ENCODE measurements around the gene OXTR. TPM values are rescaled to one million over a fixed set of nuclear protein-coding genes. Genes with fewer than 3 reads are reported as not detected.

Gene OXTR
- total and polyA plus RNA-seq, 2 of the 4 experiments (the other 2 are of a cell fraction), result 42.8 to 56.1 TPM

DNA sequence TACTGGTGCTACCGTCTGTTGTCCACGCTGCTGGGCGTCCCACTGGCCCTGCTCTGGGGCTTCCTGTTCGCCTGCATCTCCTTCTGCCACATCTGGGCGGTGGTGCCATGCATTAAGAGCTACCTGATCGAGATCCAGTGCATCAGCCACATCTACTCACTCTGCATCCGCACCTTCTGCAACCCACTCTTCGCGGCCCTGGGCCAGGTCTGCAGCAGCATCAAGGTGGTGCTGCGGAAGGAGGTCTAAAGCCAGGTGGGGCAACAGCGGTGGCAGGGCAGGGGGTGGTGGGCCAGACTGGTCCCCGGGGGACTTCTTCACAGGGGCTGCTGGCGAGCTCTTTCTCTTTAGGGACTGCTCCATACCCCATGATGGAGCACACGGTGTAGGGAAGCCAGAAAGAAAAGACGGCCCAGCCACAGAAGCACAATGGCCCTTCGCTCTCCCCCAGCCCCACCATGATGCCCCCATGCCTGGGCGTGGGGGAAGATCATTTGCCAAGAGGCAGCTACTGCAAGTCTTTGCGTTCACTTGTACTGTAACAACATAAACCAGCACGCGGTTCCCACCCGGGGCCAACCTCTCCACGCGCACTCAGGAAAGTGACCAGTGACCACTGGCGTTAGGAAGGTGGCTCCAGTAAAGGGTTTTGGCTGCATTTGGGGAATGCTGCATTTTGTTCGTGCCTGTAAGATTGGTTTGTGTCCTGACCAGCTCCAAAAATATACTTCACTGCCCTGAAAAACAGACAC is 23.6 kb downstream of the OXTR start:
- ChIA-PET CTCF (interaction anchor here (1.2 kb wide), 1 partner anchor 24 kb away, joined by 3 read pairs; the partner anchor contains the start of gene OXTR), POLR2A (ENCODE audit: unreplicated experiment) (no interaction called here)
- Histone ChIP-seq H3K4me2 (ENCODE audit: low read depth, low read length) (no peak overlapping the region), H3K18ac (ENCODE audit: low read depth, low read length) (no peak overlapping the region), H3K23ac (ENCODE audit: low read depth, low read length) (no peak overlapping the region), H3K9me3 (ENCODE audit: control insufficient read depth, insufficient read depth, low read length) (no peaks in the 10 kb centered on the region), H4K8ac (ENCODE audit: low read depth in 2 of 2, low read length in 2 of 2) (no peak overlapping the region), H2BK5ac (ENCODE audit: low read depth, low read length, poor library complexity, severe bottlenecking) (no peak overlapping the region), H2AFZ (replicated peaks; ENCODE audit: low read length, poor library complexity) (no peak overlapping the region), H3K4me3 (ENCODE audit: insufficient read depth, low read depth, low read length) (no peak overlapping the region), H3K27me3 (ENCODE audit: control insufficient read depth, insufficient read depth, low read length) (no peaks in the 10 kb centered on the region), H2AK9ac (replicated peaks; ENCODE audit: low read depth, low read length, poor library complexity) (no peak overlapping the region), H2BK15ac (ENCODE audit: low read depth, low read length) (no peak overlapping the region), H3K4me1 (ENCODE audit: control insufficient read depth, insufficient read depth, low read length) (peaks cover 10% of the 10 kb centered on the region), H2BK120ac (ENCODE audit: low read depth, low read length) (no peak overlapping the region), H3K56ac (ENCODE audit: extremely low read depth, insufficient read depth, low read length) (no peak overlapping the region), H4K91ac (ENCODE audit: insufficient read depth, low read depth, low read length) (no peak overlapping the region), H3K36me3 (ENCODE audit: control insufficient read depth, insufficient read depth, low read length) (no peaks in the 10 kb centered on the region), H2AK5ac (ENCODE audit: low read depth, low read length) (peak overlapping the region; percentile 30; the same call in 1 of the 2 replicates), H2BK20ac (ENCODE audit: low read depth, low read length) (no peak overlapping the region), H4K5ac (ENCODE audit: low read depth, low read length) (no peak overlapping the region), H4K20me1 (ENCODE audit: insufficient read depth, low read length) (no peaks in the 10 kb centered on the region), H3K9me1 (ENCODE audit: insufficient read depth, low read length) (peaks cover 12% of the 10 kb centered on the region), H3K14ac (replicated peaks; ENCODE audit: low read depth, low read length) (no peak overlapping the region), H3K27ac (ENCODE audit: insufficient read depth, low read length) (no peak overlapping the region), H3K4ac (ENCODE audit: low read depth, low read length) (no peak overlapping the region), H3K79me1 (ENCODE audit: low read depth in 1 of 2, low read length in 2 of 2) (no peaks in the 10 kb centered on the region), H3K9ac (ENCODE audit: low read depth, low read length) (no peak overlapping the region)
- ATAC-seq (ENCODE audit: low read depth) (no peak), DNase-seq (no peak)
- 90% methylated on average over 5 of the region's 25 CpGs; no CpG with 5 or more reads in 1 of the 2 experiments for WGBS, 2 experiments (ENCODE audit: extremely low coverage in 2 of 2, insufficient read length in 1 of 2)
- no TSS peak for BruUV-seq (replicated peaks)
- dilution Hi-C loops (cut with HindIII; ENCODE audit: low sequenced_read_pairs, unreplicated experiment) (no loop called here), in situ Hi-C loops (cut with MboI; ENCODE audit: low sequenced_read_pairs) (loop anchor here (25.0 kb wide), 1 partner anchor 308 kb away; no protein-coding TSS in a partner anchor), intact Hi-C loops (cut with micrococcal nuclease) (no loop called here)
- TF ChIP-seq BHLHE40 (IDR thresholded peaks at IDR 0.05; ENCODE audit: low read depth, low read length) (no peak), RFX5 (IDR thresholded peaks at IDR 0.05; ENCODE audit: low read depth, low read length) (no peak), MAFK (IDR thresholded peaks at IDR 0.05; ENCODE audit: low read depth, low read length) (no peak), POLR2A (IDR thresholded peaks at IDR 0.05; ENCODE audit: low read depth, low read length) (no peak), NFE2L2 (IDR thresholded peaks at IDR 0.05; ENCODE audit: low read depth, low read length) (no peak), CHD1 (IDR thresholded peaks at IDR 0.05; ENCODE audit: low read depth, low read length) (no peak), MAZ (IDR thresholded peaks at IDR 0.05; ENCODE audit: borderline replicate concordance, low read depth, low read length) (no peak), SMC3 (IDR thresholded peaks at IDR 0.05; ENCODE audit: low read depth, low read length) (no peak), MXI1 (IDR thresholded peaks at IDR 0.05; ENCODE audit: borderline replicate concordance, low read depth, low read length) (no peak), FOS (IDR thresholded peaks at IDR 0.05; ENCODE audit: low read depth, low read length) (no peak), RAD21 (IDR thresholded peaks at IDR 0.05; ENCODE audit: low read length) (no peak), CEBPB (IDR thresholded peaks at IDR 0.05; ENCODE audit: low read depth, low read length) (no peak)
- TF ChIP-seq, protein P1, sequence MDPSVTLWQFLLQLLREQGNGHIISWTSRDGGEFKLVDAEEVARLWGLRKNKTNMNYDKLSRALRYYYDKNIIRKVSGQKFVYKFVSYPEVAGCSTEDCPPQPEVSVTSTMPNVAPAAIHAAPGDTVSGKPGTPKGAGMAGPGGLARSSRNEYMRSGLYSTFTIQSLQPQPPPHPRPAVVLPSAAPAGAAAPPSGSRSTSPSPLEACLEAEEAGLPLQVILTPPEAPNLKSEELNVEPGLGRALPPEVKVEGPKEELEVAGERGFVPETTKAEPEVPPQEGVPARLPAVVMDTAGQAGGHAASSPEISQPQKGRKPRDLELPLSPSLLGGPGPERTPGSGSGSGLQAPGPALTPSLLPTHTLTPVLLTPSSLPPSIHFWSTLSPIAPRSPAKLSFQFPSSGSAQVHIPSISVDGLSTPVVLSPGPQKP (IDR thresholded peaks at IDR 0.05; ENCODE audit: borderline replicate concordance, low read depth, low read length), result no peak
- TF ChIP-seq, protein P2, sequence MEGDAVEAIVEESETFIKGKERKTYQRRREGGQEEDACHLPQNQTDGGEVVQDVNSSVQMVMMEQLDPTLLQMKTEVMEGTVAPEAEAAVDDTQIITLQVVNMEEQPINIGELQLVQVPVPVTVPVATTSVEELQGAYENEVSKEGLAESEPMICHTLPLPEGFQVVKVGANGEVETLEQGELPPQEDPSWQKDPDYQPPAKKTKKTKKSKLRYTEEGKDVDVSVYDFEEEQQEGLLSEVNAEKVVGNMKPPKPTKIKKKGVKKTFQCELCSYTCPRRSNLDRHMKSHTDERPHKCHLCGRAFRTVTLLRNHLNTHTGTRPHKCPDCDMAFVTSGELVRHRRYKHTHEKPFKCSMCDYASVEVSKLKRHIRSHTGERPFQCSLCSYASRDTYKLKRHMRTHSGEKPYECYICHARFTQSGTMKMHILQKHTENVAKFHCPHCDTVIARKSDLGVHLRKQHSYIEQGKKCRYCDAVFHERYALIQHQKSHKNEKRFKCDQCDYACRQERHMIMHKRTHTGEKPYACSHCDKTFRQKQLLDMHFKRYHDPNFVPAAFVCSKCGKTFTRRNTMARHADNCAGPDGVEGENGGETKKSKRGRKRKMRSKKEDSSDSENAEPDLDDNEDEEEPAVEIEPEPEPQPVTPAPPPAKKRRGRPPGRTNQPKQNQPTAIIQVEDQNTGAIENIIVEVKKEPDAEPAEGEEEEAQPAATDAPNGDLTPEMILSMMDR (conservative IDR thresholded peaks at IDR 0.05; ENCODE audit: low read depth, low read length), result no peak
- TF ChIP-seq, protein P3, sequence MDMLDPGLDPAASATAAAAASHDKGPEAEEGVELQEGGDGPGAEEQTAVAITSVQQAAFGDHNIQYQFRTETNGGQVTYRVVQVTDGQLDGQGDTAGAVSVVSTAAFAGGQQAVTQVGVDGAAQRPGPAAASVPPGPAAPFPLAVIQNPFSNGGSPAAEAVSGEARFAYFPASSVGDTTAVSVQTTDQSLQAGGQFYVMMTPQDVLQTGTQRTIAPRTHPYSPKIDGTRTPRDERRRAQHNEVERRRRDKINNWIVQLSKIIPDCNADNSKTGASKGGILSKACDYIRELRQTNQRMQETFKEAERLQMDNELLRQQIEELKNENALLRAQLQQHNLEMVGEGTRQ (IDR thresholded peaks at IDR 0.05; ENCODE audit: low read depth, low read length), result no peak

Data from IMR-90 (cell line).